ENCODE data around the gene DPF3. TPM values are rescaled to one million over a fixed set of nuclear protein-coding genes. Genes with fewer than 3 reads are reported as not detected.

DPF3 gene
- total RNA-seq, 1 experiment from 2014 or later: not detected

DNA sequence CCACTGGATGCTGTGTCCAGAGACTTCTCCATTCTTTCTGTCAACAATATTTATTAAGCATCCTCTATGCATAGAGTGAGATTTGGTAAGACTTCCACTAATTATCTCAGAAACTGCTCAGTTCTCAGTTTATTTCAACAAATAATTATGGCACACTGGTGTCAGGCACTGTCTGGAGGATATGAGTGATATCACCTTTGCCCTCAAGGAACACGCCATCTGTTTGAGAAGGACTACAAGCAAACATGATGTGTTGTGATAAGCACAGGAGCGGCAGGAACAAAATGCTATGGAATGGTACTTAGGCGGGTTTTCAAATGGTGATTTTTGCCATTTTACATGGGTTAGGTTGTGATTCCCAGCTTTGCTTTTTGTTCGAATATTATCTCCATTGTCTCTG, 229.2 kb downstream of the DPF3 start:
- no peak for TF ChIP-seq EZH2 (IDR thresholded peaks at IDR 0.05; ENCODE audit: low read depth)
- TF ChIP-seq, protein P1, sequence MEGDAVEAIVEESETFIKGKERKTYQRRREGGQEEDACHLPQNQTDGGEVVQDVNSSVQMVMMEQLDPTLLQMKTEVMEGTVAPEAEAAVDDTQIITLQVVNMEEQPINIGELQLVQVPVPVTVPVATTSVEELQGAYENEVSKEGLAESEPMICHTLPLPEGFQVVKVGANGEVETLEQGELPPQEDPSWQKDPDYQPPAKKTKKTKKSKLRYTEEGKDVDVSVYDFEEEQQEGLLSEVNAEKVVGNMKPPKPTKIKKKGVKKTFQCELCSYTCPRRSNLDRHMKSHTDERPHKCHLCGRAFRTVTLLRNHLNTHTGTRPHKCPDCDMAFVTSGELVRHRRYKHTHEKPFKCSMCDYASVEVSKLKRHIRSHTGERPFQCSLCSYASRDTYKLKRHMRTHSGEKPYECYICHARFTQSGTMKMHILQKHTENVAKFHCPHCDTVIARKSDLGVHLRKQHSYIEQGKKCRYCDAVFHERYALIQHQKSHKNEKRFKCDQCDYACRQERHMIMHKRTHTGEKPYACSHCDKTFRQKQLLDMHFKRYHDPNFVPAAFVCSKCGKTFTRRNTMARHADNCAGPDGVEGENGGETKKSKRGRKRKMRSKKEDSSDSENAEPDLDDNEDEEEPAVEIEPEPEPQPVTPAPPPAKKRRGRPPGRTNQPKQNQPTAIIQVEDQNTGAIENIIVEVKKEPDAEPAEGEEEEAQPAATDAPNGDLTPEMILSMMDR (conservative IDR thresholded peaks at IDR 0.05): no peak
- Histone ChIP-seq H3K9me2 (ENCODE audit: insufficient read depth) (no peaks in the 10 kb centered on the region), H2AFZ (no peak overlapping the region), H3K27me3 (ENCODE audit: insufficient read depth, low read depth) (peaks cover 13% of the 10 kb centered on the region; the same call in 1 of the 2 replicates), H3K9me3 (ENCODE audit: insufficient read depth, low read depth) (no peaks in the 10 kb centered on the region), H3K4me1 (replicated peaks; ENCODE audit: insufficient read depth) (no peaks in the 10 kb centered on the region), H3K79me2 (ENCODE audit: low read depth) (no peaks in the 10 kb centered on the region), H3K27ac (no peak overlapping the region), H3F3A (ENCODE audit: insufficient read depth, low read depth) (no peaks in the 10 kb centered on the region), H4K20me1 (ENCODE audit: insufficient read depth) (no peaks in the 10 kb centered on the region), H3K4me3 (no peak overlapping the region), H3K4me2 (no peak overlapping the region), H3K36me3 (ENCODE audit: low read depth) (no peaks in the 10 kb centered on the region)
- CTCF ChIA-PET: no interaction called here
- intact Hi-C loops (cut with micrococcal nuclease; ENCODE audit: unreplicated experiment): no loop called here
- BruUV-seq (replicated peaks): no TSS peak
- DNase-seq: no peak
- POLR2A ChIA-PET (ENCODE audit: unreplicated experiment): no interaction called here

DNA sequence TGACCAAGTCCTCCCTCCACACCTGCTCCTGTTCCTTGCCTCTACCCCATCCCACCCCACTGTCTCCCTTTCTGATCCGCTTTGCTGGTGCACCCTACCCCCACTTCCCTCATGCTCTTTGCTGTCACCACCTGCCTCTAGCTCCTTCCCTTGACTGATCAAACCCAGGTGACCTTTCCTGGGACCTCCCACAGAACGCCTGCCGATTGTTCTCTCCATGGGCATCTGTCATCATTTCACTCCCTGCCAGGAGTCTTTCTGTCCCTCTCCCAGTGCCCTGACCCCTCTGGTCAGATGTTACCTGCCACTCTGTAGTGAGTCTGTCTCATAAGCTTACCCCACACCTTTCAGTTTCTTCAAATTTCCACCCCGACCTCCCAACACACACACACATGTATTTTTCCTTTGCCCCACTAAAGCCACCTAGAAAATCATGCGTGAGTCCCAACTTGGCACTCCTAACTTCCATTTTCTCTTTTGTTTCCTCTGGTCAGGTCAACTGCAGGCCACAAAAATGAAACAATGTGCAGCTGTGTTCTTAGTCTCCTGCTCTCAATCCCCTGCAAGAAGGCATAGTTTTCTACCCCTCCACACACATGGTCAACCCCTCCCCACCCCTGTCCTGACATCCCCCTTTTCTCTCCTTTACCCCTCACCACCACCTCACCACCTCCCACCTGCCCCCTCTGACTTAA, 229.8 kb downstream of the DPF3 start:
- peaks cover 16% of the 10 kb centered on the region; the same call in 1 of the 2 replicates for H3K27me3 ChIP-seq (ENCODE audit: insufficient read depth, low read depth)
- TF ChIP-seq EZH2 (IDR thresholded peaks at IDR 0.05; ENCODE audit: low read depth): no peak
- TF ChIP-seq, protein P1 (conservative IDR thresholded peaks at IDR 0.05): no peak
- H4K20me1 ChIP-seq (ENCODE audit: insufficient read depth): no peaks in the 10 kb centered on the region
- ChIA-PET CTCF (no interaction called here), POLR2A (ENCODE audit: unreplicated experiment) (no interaction called here)
- H3K4me1 ChIP-seq (replicated peaks; ENCODE audit: insufficient read depth): no peaks in the 10 kb centered on the region
- H3K9me2 ChIP-seq (ENCODE audit: insufficient read depth): no peaks in the 10 kb centered on the region
- H3F3A ChIP-seq (ENCODE audit: insufficient read depth, low read depth): no peaks in the 10 kb centered on the region
- no peak overlapping the region for H2AFZ ChIP-seq
- BruUV-seq (replicated peaks): no TSS peak
- no peaks in the 10 kb centered on the region for H3K9me3 ChIP-seq (ENCODE audit: insufficient read depth, low read depth)
- no peak overlapping the region for H3K4me3 ChIP-seq
- no peak overlapping the region for H3K4me2 ChIP-seq
- H3K79me2 ChIP-seq (ENCODE audit: low read depth): no peaks in the 10 kb centered on the region
- no peak overlapping the region for H3K27ac ChIP-seq
- no peaks in the 10 kb centered on the region for H3K36me3 ChIP-seq (ENCODE audit: low read depth)
- intact Hi-C loops (cut with micrococcal nuclease; ENCODE audit: unreplicated experiment): no loop called here
- no peak for DNase-seq

DNA sequence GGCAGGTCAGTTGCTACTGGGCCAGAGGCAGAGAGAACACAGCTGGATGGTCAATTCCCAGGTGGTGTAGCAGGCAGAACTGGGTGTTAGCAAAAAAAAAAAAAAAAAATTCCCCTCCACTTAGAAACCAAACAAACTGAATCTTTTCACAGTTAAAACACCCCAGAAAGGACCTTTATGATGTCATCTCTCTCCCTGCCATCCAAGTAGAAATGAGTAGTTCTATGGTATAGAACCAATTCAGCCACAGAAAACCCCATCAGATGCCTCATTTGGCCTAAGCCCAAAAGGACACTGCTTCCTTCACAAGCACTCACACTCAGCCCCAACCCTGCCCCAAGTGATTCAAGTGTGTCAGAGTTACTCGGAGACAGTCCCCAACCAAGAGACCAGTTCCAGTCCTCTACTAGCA, 230.8 kb downstream of the DPF3 start:
- Histone ChIP-seq H2AFZ (no peak overlapping the region), H3F3A (ENCODE audit: insufficient read depth, low read depth) (no peaks in the 10 kb centered on the region), H4K20me1 (ENCODE audit: insufficient read depth) (no peaks in the 10 kb centered on the region), H3K9me2 (ENCODE audit: insufficient read depth) (no peaks in the 10 kb centered on the region), H3K79me2 (ENCODE audit: low read depth) (no peaks in the 10 kb centered on the region), H3K9me3 (ENCODE audit: insufficient read depth, low read depth) (no peaks in the 10 kb centered on the region), H3K4me1 (replicated peaks; ENCODE audit: insufficient read depth) (no peaks in the 10 kb centered on the region), H3K27me3 (ENCODE audit: insufficient read depth, low read depth) (peaks cover 12% of the 10 kb centered on the region; the same call in 1 of the 2 replicates), H3K27ac (no peak overlapping the region), H3K4me2 (no peak overlapping the region), H3K36me3 (ENCODE audit: low read depth) (no peaks in the 10 kb centered on the region), H3K4me3 (no peak overlapping the region)
- TF ChIP-seq EZH2 (IDR thresholded peaks at IDR 0.05; ENCODE audit: low read depth): no peak
- TF ChIP-seq, protein P1 (conservative IDR thresholded peaks at IDR 0.05): no peak
- DNase-seq: no peak
- intact Hi-C loops (cut with micrococcal nuclease; ENCODE audit: unreplicated experiment): no loop called here
- ChIA-PET CTCF (no interaction called here), POLR2A (ENCODE audit: unreplicated experiment) (no interaction called here)
- BruUV-seq (replicated peaks): no TSS peak
